HuH-7 (cell line): ENCODE data around the gene CTBP2.
A peak's percentile ranks its signal among the peaks of the same experiment; 100 is the strongest.

Experiments used
- DNase-seq: peaks from one replicate; pipeline ENCODE4 v3.0.0; 2011; ENCODE audit warnings: low spot score

The CTBP2 gene

DNA sequence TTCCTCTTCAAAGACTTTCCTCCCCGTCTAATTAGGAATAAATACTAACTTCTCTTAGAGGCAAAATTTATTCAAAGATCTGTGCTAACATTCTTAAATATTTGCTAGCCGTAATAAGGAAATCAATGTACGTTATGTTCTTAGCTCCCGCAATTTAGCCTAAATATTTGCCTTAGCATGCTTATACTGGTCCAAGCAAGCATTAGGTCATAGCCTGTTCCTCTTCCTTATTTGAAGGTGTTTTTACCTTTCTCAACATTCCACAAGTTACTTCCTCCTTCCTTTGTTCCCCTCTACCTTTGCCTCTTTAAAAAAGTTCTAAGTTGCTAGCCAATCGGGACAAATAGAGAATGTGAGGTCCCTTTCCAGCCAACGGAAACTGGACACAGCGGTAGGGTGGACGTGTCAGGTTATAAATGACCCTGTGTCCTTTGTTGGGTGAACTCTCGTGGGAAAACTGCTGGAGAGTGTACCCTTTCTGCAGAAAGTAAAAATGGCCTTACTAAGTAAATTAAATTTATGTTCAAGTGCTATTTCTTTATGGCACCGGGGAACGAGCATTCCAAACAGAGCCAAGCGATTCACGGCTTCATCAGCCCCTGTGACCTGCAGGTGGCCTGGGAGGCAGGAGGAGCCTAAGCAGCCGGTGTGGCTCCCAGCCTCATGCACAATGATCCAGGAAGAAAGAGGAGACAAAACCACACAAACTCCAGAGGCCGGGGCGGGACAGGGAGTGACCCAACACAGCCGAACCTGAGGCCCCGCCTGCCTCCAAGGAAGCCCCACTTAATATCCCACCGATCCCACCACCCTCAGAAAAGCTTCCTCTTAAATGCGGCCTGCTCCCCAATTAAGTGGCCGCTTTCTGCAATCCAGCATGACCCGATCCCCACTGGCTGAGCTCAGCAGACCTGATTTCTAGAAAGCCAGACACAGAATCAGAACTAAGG lies 151.4 kb downstream of the CTBP2 start:
- DNase-seq, result no peak

DNA sequence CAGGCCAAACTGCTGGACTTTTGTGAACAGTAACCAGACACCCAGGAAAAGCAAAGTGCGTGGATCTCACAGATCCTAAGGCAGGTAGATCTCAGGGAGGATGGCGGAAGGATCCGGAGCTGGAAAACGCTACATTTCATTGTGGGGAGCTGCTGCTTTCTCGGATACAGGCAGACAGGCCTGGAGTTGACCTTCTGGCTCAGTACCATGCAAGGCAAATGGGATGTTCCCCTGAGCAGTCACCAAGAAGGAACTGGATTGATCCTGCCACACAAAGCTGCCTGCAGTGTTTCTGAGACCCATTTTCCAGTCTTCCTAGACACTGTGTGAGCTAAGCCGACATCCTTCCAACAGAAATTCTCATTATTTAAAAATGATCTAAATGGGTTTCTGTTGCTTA lies 152.9 kb downstream of the CTBP2 start:
- no peak for DNase-seq

DNA sequence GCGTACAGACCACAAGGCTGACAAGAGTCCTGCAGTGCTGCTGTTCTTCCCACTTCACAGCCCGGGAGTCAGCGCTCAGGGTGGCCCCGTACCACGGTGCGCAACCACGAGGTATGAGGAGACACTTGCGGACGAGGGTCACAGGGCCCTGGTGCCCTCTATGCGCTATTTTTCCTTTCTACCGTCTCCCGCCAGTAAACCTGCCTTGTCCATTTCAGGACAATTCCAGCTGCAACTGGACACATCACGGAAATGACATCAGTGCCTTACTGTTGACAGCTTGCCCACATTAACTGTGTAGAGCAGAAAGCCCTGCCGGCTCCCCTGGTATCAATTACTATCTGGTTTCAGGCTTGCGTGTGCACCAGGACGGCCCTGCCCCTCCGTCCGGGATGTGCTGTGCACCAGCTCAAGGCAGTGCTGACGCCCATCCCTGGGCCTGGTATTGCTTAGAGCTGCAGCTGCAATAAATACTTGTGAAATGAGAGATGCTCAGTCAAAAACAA lies 153.4 kb downstream of the CTBP2 start:
- no peak for DNase-seq

DNA sequence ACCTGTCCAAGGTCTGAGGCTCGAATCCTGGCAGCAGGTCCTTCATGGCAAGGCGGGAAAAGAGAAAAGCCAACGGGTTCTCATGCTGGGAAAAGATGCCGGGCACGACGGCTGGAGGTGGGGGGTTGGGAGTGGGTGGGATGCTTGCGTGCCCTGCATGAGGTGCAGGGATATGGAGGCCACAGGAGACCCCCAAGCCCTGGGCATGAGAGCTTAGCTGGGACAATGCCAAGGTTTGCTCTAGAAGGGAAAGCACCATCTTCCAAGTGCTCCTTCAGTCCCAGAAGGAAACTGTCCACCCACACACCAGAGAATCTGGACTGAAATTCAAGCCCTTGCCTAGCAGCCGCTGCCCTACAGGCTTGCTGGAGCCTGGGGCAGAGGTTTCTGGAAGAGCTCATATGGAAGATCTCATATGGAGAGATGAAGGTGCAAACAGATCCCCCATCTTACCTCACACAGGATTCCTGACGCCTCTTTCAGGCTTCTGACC lies 154.1 kb downstream of the CTBP2 start:
- no peak for DNase-seq

DNA sequence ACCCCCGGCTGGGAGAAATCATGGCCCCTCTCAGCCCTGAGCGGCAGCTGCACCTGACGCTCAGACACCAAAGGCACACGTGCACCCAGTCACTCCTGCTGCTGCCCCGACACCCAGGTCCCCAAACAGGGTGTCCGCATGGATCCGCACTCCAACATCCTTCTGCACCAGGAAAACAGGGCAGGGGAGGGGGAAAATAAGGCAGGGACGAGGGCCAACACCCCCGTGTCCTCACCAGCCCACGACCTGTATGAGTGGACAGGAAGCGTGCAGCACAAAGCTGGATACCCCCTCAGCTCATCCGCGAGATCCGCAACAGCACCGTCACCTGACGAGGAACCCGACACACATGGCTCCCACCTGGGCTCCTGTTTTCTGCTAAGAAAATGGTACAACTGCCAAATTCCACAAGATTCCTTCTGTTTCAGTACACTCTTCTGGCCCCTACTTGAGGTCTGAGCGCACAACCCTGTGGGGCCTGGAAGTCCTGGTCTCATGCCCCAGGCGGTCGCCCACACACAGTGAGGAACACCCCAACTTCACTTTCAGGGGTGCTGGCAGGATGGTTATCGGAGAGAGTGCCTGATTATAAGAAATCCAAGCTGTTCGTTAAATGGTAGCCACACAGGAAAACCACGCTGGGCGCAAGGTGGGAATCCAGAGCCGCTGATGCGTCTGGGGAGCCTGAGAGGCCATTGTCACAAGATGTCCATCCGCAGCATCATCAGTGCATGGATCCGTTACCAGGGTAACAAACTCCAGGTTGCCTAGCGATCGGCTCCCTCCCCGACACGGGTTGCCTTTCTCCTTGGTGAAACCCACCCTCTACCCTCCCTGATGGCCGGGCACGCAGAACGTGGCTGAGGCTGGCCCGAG lies 154.8 kb downstream of the CTBP2 start:
- no peak for DNase-seq

DNA sequence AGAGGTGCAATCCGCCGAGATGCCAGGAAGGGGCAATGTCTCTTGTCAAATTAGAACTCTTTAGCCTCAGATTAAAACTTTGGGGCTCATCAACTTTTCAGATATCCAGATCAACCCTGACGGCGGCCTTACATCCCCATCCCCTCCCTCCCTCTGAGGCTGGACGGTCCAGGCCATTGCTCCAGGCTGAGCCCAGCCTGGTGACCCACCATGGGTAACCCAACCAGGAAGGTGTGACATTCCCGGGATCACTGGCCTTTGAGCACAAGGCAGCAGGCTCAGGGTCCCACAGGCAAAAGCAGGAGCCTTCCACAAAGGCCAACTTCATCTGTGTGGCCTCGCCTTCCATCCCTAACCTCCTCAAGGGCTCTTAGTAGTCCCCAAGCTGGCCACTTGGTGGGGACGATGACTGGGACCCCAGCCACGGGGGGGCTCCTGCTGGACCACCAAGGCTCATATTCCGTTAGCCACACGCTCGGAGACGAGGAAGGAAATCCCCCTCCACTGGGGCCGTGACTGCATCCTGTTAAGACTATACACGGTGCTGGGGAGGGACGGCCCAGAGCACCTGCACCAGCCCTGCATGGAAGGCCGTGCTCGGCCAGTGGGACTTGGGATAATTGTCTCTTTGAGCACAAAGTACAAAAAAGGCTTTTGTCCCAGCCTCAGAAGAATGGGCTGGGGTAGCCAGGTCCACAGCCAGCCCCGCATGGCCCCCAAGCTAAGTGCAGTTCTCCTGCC lies 155.6 kb downstream of the CTBP2 start:
- DNase-seq, result no peak

DNA sequence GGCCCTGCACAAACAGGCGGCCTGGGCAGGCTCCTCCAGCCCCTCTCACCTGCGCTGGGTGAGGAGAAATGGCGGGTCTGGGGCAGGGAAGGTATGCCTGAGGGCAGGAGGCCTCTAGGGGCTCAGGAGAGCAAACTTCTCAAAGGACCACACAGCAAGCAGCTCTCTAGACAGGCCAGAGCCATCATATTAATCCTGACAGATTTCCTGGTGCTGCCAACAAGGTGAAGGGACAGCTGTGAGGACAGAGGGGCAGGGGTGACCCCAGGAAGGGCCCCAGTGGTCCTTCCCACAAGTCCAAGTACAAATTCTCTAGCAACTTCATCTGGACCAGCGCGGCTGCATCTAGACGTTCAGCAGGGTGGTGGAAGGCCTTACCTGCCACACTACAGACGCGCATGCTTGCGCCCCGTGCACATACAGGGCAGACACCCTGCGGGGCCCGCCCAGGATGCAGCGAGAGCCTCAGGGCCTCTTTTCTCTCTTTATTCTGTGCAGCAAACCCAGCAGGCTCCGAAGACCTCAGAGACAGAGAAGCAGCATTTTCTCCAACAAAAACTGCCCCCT lies 156.4 kb downstream of the CTBP2 start:
- no peak for DNase-seq

DNA sequence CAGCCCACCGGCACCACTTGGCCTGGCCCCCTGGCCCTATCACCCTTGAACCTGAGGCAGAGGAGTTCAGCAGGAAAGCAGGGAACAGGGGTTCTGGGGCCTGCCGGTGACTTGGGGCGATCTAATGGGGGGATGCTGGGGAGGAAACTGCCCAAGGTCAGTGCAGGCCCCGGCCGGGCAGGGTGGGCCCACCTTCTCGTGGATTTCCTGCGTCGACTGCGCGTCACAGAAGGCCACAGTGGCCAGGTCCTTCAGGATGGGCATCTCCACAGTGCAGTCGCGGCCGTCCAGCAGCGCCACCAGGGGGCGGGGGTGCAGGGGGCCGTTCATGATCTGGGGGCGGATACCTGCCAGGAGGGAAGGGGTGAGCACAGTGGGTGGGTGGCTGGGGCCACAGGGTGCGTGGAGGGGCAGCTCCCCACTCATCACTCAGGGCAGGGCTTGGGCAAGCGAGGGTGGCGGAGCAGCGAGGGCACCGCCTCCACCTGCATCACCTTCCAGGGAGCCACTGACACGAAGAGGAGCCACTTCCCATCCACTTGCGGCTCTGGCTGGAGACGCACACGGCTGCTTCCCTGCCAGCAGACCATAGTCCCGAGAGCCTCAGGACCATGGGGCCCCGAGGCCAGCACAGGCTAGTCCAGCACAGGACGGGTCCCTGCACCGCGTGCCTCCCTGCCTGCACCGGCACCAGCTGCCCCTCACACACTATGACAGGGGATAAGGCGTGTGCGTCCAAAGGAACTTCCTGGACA lies 157.0 kb downstream of the CTBP2 start:
- no peak for DNase-seq

DNA sequence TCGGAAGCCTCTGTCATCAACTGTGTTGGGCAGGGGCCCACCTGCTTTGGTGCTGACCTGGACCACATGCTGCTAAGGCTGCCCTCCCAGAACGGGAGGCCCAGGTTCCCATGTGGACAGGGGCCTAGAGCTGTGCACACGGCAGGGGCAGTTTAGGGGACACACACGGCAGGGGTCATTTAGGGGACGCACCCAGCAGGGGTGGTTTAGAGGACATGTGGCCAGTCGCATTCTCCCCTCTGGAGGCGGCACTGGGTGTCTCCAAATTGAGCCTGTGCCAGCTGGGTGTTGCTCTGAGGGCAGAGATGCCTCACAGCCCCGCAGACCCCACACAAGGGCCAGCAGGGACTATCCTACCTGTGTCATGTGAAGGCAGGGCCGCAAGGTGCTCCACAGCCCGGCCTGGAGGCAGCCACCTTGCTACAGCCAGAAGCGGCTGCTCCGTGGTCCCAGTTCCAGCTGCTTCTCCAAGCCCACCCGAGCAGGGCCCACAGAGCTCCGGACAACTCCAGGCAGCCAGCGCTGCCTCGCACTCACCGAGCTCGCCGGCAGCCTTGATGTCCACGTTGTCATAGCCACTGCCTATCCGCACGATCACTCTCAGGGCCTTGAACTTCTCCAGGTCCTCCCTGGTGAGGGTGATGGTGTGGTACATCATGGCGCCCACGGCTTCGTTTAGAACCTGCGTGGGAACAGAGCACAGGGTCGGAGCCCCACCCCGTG lies 157.8 kb downstream of the CTBP2 start:
- no peak for DNase-seq

DNA sequence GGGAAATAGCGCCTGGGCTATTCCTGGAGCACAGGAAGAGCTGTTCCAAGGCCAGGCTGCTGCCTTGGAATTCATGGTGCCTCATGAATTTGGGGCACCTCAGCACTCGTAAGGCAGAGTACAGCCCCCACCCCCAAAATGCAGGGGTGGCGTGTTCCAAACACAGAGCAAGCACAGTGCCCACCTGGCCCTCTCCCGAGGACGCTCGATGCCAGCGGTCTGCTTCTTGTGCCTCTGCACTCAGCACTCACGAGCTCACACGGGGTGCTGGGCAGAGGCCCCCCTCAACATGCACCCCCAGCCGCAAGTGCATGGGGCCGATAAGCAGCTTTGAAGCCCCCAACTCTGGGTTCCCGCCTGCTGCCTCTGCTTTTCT lies 158.3 kb downstream of the CTBP2 start:
- DNase-seq, result no peak

DNA sequence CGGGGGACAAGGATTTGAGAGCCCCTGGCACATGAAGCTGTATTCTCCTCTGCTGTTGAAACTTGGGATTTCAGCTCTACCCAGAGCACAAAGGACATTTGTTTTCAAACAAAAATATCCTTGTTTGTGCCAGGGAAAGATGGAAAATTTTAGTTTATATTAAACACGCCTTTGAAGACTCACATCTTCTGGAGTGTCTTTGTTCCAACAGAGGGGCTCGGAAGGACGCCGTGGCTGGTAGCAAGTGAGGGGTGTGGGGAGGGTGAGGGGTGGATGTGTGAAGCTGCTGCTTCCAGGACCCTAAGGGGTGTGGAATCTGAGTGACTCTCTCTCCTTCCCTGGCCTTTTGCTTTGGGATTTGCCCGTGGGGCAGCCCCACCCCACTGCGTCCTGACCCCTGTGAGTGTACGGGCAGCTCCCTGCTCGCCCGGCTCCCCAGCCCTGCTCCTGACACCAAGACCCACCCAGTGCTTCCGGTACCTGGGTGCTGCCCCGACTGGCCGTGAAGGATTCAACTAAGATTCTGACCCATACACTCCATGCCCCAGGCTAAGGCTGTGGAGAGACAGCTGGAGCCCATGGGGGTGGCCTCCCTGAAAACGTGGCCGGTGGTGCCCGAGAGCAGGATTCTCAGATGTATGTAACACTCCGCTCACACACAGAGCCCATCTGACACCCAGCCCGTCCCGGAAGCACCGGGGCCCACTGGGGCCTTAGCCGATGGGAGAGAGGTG lies 158.9 kb downstream of the CTBP2 start:
- DNase-seq, result no peak

DNA sequence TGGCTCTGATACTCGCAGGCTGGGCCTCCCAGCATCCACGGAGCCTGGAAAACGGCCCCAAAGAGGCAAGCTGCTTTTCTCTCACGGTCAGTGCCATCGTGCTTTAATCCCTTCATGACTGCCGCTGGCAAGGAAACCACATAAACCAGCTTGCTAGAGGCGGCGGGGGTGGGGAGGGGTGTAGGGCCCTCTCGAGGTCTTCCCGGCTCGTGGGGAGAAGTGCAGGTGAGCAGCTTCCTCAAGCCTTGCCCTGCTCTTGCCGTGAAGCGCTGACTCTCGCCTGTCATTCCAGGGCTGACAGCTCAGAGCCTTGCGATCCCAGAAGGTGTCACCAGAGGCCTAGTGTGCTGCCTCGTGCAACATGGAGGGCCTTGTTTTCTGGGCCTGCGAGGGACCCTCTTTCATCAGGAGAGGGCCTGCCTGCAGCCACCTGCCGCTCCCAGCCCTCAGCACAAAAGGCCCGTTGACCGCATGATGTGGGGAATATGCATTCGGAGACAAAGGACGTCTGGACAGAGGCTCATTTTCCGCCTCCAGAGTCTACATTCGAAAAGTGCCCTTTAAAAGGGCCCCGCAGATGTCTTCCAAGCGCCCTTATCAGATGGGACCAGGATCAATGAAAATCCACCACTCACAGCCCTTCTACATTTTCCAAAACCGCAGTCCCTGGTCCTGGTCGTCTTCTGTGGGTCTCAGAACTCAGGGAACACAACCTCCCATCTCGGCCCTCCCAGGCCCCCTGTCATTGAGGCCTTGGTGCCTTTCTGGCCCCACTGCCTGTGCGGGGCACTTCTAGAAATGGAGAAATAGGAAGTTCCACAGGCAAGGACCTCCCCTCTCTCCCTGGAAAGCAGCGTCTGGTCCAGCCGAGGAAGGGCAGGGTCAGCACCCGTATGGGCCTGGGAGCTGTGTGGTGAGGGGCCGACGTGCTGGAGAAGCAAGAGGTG lies 159.7 kb downstream of the CTBP2 start:
- no peak for DNase-seq

DNA sequence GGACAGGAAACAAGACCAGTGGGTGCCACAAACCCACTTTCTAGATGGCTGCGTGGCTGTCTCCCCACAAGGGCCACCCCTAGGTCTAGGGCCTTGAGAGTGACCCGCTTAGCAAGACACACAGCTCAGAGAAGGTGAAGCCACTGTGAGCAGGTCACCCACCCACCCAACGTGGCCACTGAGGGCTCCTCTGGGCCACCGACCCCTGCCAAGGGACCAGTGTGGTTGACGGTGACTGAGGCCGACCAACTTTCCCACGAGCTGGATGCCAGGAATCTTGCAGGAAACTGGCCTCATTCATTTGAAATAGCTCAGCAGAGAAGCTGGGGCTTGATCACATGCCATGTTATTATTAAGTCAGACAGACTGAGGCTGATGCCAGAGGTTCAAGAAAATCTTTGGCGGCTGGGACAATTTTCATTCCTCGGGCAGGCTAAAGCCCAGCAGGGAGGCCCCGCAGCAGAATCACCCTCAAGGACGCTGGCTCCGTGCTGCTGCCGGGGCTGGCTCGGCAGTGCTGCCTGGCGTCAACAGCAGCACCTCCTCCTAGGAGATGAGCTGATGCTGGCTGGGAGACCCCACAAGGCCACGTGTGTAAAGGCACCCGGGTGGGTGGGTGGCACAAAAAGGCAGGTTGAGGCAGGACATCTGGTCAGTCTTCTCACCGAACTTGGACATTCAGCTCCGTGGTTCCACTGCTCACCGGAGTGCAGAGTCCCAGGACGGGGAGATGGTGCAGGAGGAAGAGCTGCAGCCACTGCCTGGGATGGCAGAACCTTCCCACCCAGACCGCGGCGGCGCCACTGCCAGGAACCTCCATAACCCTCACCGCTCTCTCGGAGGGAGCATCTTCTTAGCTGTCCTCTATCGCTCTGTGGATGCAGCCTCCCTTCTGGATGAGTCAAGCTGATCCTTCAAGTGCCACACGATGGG lies 160.7 kb downstream of the CTBP2 start:
- DNase-seq, result no peak

DNA sequence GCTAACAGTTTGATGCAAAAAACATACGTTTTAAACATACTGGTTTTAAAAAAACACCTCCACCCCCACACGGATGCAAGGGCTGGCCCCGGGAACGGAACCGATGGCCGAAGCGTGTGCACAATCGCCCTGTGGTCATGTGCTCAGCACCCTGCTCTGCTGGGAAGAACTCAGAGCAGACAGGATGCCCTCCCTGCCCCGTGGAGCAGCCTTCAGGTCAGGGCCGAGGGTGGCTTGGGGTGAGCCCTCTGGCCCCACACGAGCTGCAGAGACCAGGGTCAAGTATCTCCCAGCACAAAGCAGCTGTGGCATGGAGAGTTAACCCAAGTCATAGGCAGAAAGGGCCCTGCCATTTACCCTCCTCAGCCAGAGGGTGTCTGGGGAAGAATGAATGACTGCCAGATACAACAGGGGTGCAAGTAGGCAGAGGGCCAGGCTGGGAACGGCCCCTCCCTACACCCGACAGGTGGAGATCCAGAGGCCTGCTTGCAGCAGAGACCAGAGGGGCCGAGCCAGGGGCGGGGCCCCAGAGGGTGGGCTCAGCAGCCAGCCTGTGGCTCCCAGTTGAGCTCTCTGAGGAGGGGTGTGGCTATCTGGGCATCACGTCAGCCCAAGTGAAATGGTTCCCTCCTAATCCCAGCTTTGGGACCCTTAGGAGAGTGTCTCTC lies 161.6 kb downstream of the CTBP2 start:
- DNase-seq, result no peak

DNA sequence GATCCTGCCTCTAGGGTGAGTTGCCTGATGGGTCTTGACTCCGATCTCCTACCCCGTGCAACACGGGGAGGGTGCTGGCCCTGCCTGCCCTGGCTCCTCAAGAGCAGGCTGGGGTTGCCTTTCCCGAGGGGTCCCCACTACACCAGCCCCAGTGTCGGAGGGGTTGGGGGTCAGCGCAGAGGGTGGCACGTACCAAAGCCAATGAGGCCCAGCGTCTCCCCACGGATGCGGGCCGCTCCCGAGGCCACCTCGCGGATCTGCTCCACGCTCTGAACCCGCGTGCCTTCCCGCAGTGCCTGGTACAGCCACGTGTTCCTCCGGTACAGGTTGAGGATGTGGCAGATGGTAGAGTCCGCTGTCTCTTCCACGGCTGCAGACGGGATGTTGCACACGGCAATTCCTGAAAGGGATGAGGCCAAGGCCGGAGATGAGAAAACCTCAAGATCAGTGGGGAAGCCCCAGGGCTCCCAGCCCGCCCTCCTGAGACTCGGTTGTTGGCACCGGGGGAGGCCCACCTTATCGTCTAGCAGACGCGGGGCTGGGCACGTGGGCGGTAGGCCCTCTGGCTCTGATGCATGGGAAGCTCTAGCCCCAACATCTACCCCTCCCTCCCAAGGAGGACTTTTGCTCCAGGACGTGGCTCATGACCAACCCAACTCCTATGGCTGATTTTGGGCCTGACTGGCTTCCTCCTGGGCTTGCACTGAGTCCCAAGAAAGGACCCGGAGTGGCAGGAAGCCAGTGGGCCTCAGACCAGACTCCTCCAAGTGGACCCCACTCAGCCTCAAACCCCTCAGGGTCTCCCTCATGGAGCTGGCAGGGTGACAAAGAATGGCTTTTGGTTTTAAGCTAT lies 162.4 kb downstream of the CTBP2 start:
- no peak for DNase-seq

DNA sequence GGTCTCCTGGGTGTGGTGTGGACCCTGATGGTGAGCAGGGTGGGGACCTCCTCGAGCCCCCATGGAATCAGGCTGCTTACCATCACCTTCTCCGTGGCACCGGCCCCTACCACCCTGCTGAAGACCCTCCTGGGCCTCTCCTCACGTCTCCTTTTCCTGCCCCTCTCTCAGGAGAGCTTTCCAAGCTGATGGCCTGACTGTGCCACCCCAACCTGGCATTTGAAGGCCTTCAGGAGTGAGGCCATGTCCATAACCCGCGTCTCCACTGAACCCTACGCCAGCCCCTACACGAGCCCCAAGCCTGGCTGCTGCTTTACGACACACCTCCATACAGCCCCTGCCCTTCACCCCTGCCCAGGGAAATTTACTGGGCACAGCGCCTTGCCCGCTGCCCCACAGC lies 163.1 kb downstream of the CTBP2 start:
- DNase-seq, result peak; percentile 6
